ENCODE data around the gene RGCC. TPM values are rescaled to one million over a fixed set of nuclear protein-coding genes. Genes with fewer than 3 reads are reported as not detected.

The RGCC gene
- total and polyA plus RNA-seq, 2 of the 4 experiments (the other 2 are of a cell fraction) = 7.5 to 7.6 TPM

DNA sequence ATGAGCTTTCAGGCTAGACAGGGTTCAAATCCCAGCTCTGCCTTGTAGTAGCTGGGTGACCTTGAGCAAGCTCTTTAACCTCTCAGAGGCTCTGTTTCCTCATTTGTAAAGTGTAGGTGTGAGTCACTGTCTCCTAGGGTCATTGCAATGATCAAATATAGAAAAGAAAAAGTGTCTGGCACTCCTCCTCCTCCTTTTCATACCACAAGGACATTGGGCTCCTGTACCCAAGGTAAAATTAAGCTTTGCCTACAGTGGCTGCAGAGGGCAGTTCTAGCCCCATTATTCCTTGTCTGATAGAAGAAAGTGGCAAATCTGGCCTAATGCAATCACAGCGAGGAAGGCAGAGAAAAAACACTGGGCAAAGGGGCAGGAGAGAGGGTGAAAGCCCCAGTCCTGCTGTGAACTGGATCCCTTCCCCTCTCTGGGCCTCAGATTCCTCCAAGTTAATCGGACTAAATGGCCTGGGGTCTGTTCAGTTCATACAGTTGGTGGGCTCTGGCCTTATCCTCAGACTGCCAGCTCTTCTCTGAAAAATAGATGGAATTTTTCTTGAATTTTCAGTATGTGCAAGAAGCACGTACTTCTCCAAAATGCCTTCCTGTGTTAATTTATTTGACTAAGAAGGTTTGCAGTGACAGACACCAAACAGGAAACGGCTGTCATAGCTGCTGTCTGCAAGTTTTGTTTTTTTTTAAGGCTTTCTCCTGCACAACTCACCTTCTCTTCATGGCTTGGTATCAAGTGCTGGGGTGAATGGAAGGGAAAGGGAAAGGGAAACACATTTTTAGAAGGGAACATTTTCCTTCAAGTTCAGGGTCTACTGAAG lies 35.3 kb downstream of the RGCC start (continued):
- TF ChIP-seq, protein P1, sequence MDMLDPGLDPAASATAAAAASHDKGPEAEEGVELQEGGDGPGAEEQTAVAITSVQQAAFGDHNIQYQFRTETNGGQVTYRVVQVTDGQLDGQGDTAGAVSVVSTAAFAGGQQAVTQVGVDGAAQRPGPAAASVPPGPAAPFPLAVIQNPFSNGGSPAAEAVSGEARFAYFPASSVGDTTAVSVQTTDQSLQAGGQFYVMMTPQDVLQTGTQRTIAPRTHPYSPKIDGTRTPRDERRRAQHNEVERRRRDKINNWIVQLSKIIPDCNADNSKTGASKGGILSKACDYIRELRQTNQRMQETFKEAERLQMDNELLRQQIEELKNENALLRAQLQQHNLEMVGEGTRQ (IDR thresholded peaks at IDR 0.05; ENCODE audit: low read depth, low read length) = no peak
- TF ChIP-seq CEBPB (IDR thresholded peaks at IDR 0.05; ENCODE audit: low read depth, low read length) = no peak

DNA sequence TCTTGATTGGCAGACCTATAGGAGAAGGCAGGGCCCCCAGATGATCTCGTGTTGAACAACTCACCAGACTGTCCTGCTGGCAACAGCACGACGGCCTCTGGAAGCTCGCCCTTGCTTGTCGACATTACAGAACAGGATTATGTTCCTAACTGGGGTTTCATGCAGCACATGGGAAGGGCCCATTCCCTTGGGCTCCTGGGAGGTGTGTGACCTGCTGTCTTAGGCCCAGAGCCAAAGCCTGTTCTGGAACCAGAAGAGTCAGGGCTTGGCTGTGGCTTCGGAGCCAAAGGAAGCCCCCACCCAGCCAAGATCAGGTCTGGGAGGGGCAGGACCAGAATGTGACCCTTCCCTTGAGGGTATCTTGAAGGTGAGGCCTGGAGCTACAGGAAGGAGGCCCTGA lies 36.9 kb downstream of the RGCC start:
- no TSS peak for BruUV-seq (replicated peaks)
- H2BK120ac ChIP-seq (ENCODE audit: low read depth, low read length) = peak overlapping the region; percentile 82
- intact Hi-C loops (cut with micrococcal nuclease) = no loop called here
- H3K14ac ChIP-seq (replicated peaks; ENCODE audit: low read depth, low read length) = peak overlapping the region; percentile 62; the same call in 1 of the 2 replicates
- no peaks in the 10 kb centered on the region; the same call in 1 of the 2 replicates for H3K9me3 ChIP-seq (ENCODE audit: control insufficient read depth, insufficient read depth, low read length)
- in situ Hi-C loops (cut with MboI; ENCODE audit: low sequenced_read_pairs) = no loop called here
- H3K27ac ChIP-seq (ENCODE audit: insufficient read depth, low read length) = no peak overlapping the region
- ATAC-seq (ENCODE audit: low read depth) (no peak), DNase-seq (no peak)
- H2BK15ac ChIP-seq (ENCODE audit: low read depth, low read length) = peak overlapping the region; percentile 82; the same call in 2 of the 3 replicates
- H3K4me1 ChIP-seq (ENCODE audit: control insufficient read depth, insufficient read depth, low read length) = peaks cover 14% of the 10 kb centered on the region
- H3K56ac ChIP-seq (ENCODE audit: extremely low read depth, insufficient read depth, low read length) = no peak overlapping the region
- CTCF ChIA-PET = no interaction called here
- no peak overlapping the region for H3K23ac ChIP-seq (ENCODE audit: low read depth, low read length)
- H4K20me1 ChIP-seq (ENCODE audit: insufficient read depth, low read length) = no peaks in the 10 kb centered on the region
- no peaks in the 10 kb centered on the region for H3K36me3 ChIP-seq (ENCODE audit: control insufficient read depth, insufficient read depth, low read length)
- H2AK9ac ChIP-seq (replicated peaks; ENCODE audit: low read depth, low read length, poor library complexity) = no peak overlapping the region
- 0 out of 2 replicates have a peak overlapping the region, but pooled peaks have one; percentile 16 for H4K5ac ChIP-seq (ENCODE audit: low read depth, low read length)
- POLR2A ChIA-PET (ENCODE audit: unreplicated experiment) = no interaction called here
- no peak overlapping the region for H3K4me2 ChIP-seq (ENCODE audit: low read depth, low read length)
- 50% methylated on average over 2 of the region's 6 CpGs; no CpG with 5 or more reads in 1 of the 2 experiments for WGBS, 2 experiments (ENCODE audit: extremely low coverage in 2 of 2, insufficient read length in 1 of 2)
- H3K79me1 ChIP-seq (ENCODE audit: low read depth in 1 of 2, low read length in 2 of 2) = no peaks in the 10 kb centered on the region
- peak overlapping the region in 1 of 2 experiments; percentile 41; a peak in 1 of 4 replicates for H4K8ac ChIP-seq (ENCODE audit: low read depth in 2 of 2, low read length in 2 of 2)
- H2AFZ ChIP-seq (replicated peaks; ENCODE audit: low read length, poor library complexity) = no peak overlapping the region
- H3K18ac ChIP-seq (ENCODE audit: low read depth, low read length) = peak overlapping the region; percentile 20; the same call in 1 of the 2 replicates
- H3K4me3 ChIP-seq (ENCODE audit: insufficient read depth, low read depth, low read length) = no peak overlapping the region
- H2AK5ac ChIP-seq (ENCODE audit: low read depth, low read length) = peak overlapping the region; percentile 92
- dilution Hi-C loops (cut with HindIII; ENCODE audit: low sequenced_read_pairs, unreplicated experiment) = no loop called here
- H4K91ac ChIP-seq (ENCODE audit: insufficient read depth, low read depth, low read length) = peak overlapping the region; percentile 75
- H2BK20ac ChIP-seq (ENCODE audit: low read depth, low read length) = peak overlapping the region; percentile 85; the same call in 1 of the 2 replicates
- no peaks in the 10 kb centered on the region for H3K27me3 ChIP-seq (ENCODE audit: control insufficient read depth, insufficient read depth, low read length)
- H3K4ac ChIP-seq (ENCODE audit: low read depth, low read length) = peak overlapping the region; percentile 39
- peaks cover 20% of the 10 kb centered on the region for H3K9me1 ChIP-seq (ENCODE audit: insufficient read depth, low read length)
- no peak overlapping the region for H2BK5ac ChIP-seq (ENCODE audit: low read depth, low read length, poor library complexity, severe bottlenecking)
- H3K9ac ChIP-seq (ENCODE audit: low read depth, low read length) = no peak overlapping the region
- TF ChIP-seq CHD1 (IDR thresholded peaks at IDR 0.05; ENCODE audit: low read depth, low read length) (no peak), FOS (IDR thresholded peaks at IDR 0.05; ENCODE audit: low read depth, low read length) (no peak), MAZ (IDR thresholded peaks at IDR 0.05; ENCODE audit: borderline replicate concordance, low read depth, low read length) (no peak), BHLHE40 (IDR thresholded peaks at IDR 0.05; ENCODE audit: low read depth, low read length) (no peak), CEBPB (IDR thresholded peaks at IDR 0.05; ENCODE audit: low read depth, low read length) (no peak), MAFK (IDR thresholded peaks at IDR 0.05; ENCODE audit: low read depth, low read length) (no peak), MXI1 (IDR thresholded peaks at IDR 0.05; ENCODE audit: borderline replicate concordance, low read depth, low read length) (no peak), RFX5 (IDR thresholded peaks at IDR 0.05; ENCODE audit: low read depth, low read length) (no peak), RAD21 (IDR thresholded peaks at IDR 0.05; ENCODE audit: low read length) (no peak)
- TF ChIP-seq, protein P2, sequence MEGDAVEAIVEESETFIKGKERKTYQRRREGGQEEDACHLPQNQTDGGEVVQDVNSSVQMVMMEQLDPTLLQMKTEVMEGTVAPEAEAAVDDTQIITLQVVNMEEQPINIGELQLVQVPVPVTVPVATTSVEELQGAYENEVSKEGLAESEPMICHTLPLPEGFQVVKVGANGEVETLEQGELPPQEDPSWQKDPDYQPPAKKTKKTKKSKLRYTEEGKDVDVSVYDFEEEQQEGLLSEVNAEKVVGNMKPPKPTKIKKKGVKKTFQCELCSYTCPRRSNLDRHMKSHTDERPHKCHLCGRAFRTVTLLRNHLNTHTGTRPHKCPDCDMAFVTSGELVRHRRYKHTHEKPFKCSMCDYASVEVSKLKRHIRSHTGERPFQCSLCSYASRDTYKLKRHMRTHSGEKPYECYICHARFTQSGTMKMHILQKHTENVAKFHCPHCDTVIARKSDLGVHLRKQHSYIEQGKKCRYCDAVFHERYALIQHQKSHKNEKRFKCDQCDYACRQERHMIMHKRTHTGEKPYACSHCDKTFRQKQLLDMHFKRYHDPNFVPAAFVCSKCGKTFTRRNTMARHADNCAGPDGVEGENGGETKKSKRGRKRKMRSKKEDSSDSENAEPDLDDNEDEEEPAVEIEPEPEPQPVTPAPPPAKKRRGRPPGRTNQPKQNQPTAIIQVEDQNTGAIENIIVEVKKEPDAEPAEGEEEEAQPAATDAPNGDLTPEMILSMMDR (conservative IDR thresholded peaks at IDR 0.05; ENCODE audit: low read depth, low read length) = no peak
- TF ChIP-seq, protein P3, sequence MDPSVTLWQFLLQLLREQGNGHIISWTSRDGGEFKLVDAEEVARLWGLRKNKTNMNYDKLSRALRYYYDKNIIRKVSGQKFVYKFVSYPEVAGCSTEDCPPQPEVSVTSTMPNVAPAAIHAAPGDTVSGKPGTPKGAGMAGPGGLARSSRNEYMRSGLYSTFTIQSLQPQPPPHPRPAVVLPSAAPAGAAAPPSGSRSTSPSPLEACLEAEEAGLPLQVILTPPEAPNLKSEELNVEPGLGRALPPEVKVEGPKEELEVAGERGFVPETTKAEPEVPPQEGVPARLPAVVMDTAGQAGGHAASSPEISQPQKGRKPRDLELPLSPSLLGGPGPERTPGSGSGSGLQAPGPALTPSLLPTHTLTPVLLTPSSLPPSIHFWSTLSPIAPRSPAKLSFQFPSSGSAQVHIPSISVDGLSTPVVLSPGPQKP (IDR thresholded peaks at IDR 0.05; ENCODE audit: borderline replicate concordance, low read depth, low read length) = no peak
